ENCODE results near the gene PRXL2C. TPM values are rescaled to one million over a fixed set of nuclear protein-coding genes. Genes with fewer than 3 reads are reported as not detected.

Gene PRXL2C
- polyA plus RNA-seq, 1 of the 3 experiments (the other 2 are of a cell fraction), result 8.4 TPM

GRCh38 chr9:96663506-96664120 is 8.5 kb upstream of the PRXL2C start:
- H3K27me3 ChIP-seq (ENCODE audit: insufficient read depth), result no peaks in the 10 kb centered on the region
- H3K79me2 ChIP-seq (ENCODE audit: insufficient read depth), result no peaks in the 10 kb centered on the region
- no peak for DNase-seq
- H3F3A ChIP-seq (replicated peaks; ENCODE audit: insufficient read depth), result peaks cover 4% of the 10 kb centered on the region
- no peaks in the 10 kb centered on the region for H3K4me1 ChIP-seq (ENCODE audit: control insufficient read depth in 1 of 2, insufficient read depth in 2 of 2, low read depth in 1 of 2, low read length in 1 of 2)
- no peaks in the 10 kb centered on the region for H3K9me3 ChIP-seq
- no peaks in the 10 kb centered on the region for H4K20me1 ChIP-seq (ENCODE audit: insufficient read depth)
- 90% methylated on average over 20 of the region's 20 CpGs for WGBS (ENCODE audit: low lambda C conversion rate)
- H3K36me3 ChIP-seq (replicated peaks in 1 of 2; ENCODE audit: control insufficient read depth in 1 of 2, insufficient read depth in 2 of 2, low read length in 1 of 2), result no peaks in the 10 kb centered on the region
- ChIA-PET POLR2A (no interaction called here), CTCF (interaction anchor here (5.8 kb wide), 1 partner anchor 337 kb away, joined by 80 read pairs; no protein-coding TSS in a partner anchor)
- H3K4me2 ChIP-seq, result no peak overlapping the region
- H3K27ac ChIP-seq (ENCODE audit: low read depth in 2 of 2, low read length in 1 of 2), result no peak overlapping the region
- no peak overlapping the region for H2AFZ ChIP-seq (ENCODE audit: low read depth)
- TF ChIP-seq, protein P1, sequence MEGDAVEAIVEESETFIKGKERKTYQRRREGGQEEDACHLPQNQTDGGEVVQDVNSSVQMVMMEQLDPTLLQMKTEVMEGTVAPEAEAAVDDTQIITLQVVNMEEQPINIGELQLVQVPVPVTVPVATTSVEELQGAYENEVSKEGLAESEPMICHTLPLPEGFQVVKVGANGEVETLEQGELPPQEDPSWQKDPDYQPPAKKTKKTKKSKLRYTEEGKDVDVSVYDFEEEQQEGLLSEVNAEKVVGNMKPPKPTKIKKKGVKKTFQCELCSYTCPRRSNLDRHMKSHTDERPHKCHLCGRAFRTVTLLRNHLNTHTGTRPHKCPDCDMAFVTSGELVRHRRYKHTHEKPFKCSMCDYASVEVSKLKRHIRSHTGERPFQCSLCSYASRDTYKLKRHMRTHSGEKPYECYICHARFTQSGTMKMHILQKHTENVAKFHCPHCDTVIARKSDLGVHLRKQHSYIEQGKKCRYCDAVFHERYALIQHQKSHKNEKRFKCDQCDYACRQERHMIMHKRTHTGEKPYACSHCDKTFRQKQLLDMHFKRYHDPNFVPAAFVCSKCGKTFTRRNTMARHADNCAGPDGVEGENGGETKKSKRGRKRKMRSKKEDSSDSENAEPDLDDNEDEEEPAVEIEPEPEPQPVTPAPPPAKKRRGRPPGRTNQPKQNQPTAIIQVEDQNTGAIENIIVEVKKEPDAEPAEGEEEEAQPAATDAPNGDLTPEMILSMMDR (IDR thresholded peaks at IDR 0.05), result no peak
- TF ChIP-seq TAF1 (IDR thresholded peaks at IDR 0.05; ENCODE audit: borderline replicate concordance, low read depth, low read length) (no peak), MEF2A (IDR thresholded peaks at IDR 0.05; ENCODE audit: borderline replicate concordance, low read depth) (no peak), SMC3 (IDR thresholded peaks at IDR 0.05; ENCODE audit: low read depth, low read length) (no peak), YY1 (IDR thresholded peaks at IDR 0.05; ENCODE audit: low read depth) (no peak), ELF1 (IDR thresholded peaks at IDR 0.05) (no peak)
- H3K9ac ChIP-seq, result no peak overlapping the region
- no peak overlapping the region for H3K4me3 ChIP-seq (ENCODE audit: low read depth in 2 of 2, low read length in 1 of 2)
- H3K9me2 ChIP-seq, result no peaks in the 10 kb centered on the region

- no peak overlapping the region for H3K27ac ChIP-seq (ENCODE audit: low read depth in 2 of 2, low read length in 1 of 2)
- no peak overlapping the region for H3K4me2 ChIP-seq
- H2AFZ ChIP-seq (ENCODE audit: low read depth), result no peak overlapping the region
- no peak for DNase-seq
- 77% methylated on average over 4 of the region's 4 CpGs for WGBS (ENCODE audit: low lambda C conversion rate)
- H3K36me3 ChIP-seq (replicated peaks in 1 of 2; ENCODE audit: control insufficient read depth in 1 of 2, insufficient read depth in 2 of 2, low read length in 1 of 2), result no peaks in the 10 kb centered on the region
- H3K4me1 ChIP-seq (ENCODE audit: control insufficient read depth in 1 of 2, insufficient read depth in 2 of 2, low read depth in 1 of 2, low read length in 1 of 2), result no peaks in the 10 kb centered on the region
- no peak overlapping the region for H3K4me3 ChIP-seq (ENCODE audit: low read depth in 2 of 2, low read length in 1 of 2)
- H3K9me3 ChIP-seq, result no peaks in the 10 kb centered on the region
- CTCF ChIA-PET, result interaction anchor here (0.9 kb wide), 1 partner anchor 19 kb away, joined by 4 read pairs; no protein-coding TSS in a partner anchor
- H3K27me3 ChIP-seq (ENCODE audit: insufficient read depth), result no peaks in the 10 kb centered on the region
- peaks cover 4% of the 10 kb centered on the region for H3F3A ChIP-seq (replicated peaks; ENCODE audit: insufficient read depth)
- H3K79me2 ChIP-seq (ENCODE audit: insufficient read depth), result no peaks in the 10 kb centered on the region
- POLR2A ChIA-PET, result no interaction called here
- H3K9me2 ChIP-seq, result no peaks in the 10 kb centered on the region
- no peaks in the 10 kb centered on the region for H4K20me1 ChIP-seq (ENCODE audit: insufficient read depth)
- no peak overlapping the region for H3K9ac ChIP-seq
- TF ChIP-seq FOXJ3 (CRISPR knock-in tag; IDR thresholded peaks at IDR 0.05) (no peak), MEF2A (IDR thresholded peaks at IDR 0.05; ENCODE audit: borderline replicate concordance, low read depth) (no peak), SMC3 (IDR thresholded peaks at IDR 0.05; ENCODE audit: low read depth, low read length) (no peak), ELF1 (IDR thresholded peaks at IDR 0.05) (no peak), CHD2 (IDR thresholded peaks at IDR 0.05; ENCODE audit: low read length, partially characterized antibody) (no peak), JUND (IDR thresholded peaks at IDR 0.05) (no peak; the same call in 1 of the 2 replicates), RCOR1 (IDR thresholded peaks at IDR 0.05; ENCODE audit: low read length) (no peak), TCF12 (IDR thresholded peaks at IDR 0.05) (no peak), REST (IDR thresholded peaks at IDR 0.05; ENCODE audit: low read depth, low read length) (no peak), PBX3 (IDR thresholded peaks at IDR 0.05) (no peak), MXI1 (IDR thresholded peaks at IDR 0.05; ENCODE audit: low read depth, low read length) (no peak), NFIC (IDR thresholded peaks at IDR 0.05; ENCODE audit: borderline replicate concordance) (no peak), FOSL2 (IDR thresholded peaks at IDR 0.05; ENCODE audit: borderline replicate concordance, low read depth) (no peak), SIN3A (IDR thresholded peaks at IDR 0.05; ENCODE audit: borderline replicate concordance, low read depth, low read length) (no peak), GATA2 (CRISPR knock-in tag; IDR thresholded peaks at IDR 0.05) (no peak), RFX5 (IDR thresholded peaks at IDR 0.05; ENCODE audit: low read length) (no peak), YY1 (IDR thresholded peaks at IDR 0.05; ENCODE audit: low read depth) (no peak)
- TF ChIP-seq, protein P2, sequence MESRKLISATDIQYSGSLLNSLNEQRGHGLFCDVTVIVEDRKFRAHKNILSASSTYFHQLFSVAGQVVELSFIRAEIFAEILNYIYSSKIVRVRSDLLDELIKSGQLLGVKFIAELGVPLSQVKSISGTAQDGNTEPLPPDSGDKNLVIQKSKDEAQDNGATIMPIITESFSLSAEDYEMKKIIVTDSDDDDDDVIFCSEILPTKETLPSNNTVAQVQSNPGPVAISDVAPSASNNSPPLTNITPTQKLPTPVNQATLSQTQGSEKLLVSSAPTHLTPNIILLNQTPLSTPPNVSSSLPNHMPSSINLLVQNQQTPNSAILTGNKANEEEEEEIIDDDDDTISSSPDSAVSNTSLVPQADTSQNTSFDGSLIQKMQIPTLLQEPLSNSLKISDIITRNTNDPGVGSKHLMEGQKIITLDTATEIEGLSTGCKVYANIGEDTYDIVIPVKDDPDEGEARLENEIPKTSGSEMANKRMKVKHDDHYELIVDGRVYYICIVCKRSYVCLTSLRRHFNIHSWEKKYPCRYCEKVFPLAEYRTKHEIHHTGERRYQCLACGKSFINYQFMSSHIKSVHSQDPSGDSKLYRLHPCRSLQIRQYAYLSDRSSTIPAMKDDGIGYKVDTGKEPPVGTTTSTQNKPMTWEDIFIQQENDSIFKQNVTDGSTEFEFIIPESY (IDR thresholded peaks at IDR 0.05; ENCODE audit: borderline replicate concordance, low read depth), result no peak
Measured at GRCh38 chr9:96661711-96662110, 6.6 kb upstream of the PRXL2C start.
